GM15510 (cell line): ENCODE data around the gene RAC3.

Experiments
- POLR2A ChIP-seq: IDR thresholded peaks from 3 replicates; pipeline ENCODE4 v1.6.1; 2011; ENCODE audit warnings: borderline replicate concordance; ENCODE audit not compliant: insufficient read length; ENCODE audit errors: extremely low read depth

Gene RAC3

DNA sequence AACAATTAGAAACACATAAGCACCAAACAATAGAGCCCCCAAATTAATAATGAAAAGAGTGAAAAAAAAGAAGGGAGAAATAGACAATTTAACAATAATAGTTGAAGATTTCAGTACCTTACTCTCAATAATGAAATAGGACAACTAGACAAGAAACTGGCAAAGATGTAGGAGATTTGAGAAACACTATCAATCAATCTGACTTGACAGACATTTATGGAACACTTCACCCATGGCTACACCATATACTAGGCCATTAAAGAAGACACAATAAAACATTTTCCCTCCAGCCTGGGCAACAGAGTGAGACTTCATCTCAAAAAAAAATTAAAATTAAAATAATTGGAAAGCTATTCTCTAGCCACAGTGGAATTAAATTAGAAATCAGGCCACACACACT lies 39.1 kb downstream of the RAC3 start:
- TF ChIP-seq POLR2A: no peak

GRCh38 chr17:82072827-82073226 lies 41.3 kb downstream of the RAC3 start:
- no peak for TF ChIP-seq POLR2A

DNA sequence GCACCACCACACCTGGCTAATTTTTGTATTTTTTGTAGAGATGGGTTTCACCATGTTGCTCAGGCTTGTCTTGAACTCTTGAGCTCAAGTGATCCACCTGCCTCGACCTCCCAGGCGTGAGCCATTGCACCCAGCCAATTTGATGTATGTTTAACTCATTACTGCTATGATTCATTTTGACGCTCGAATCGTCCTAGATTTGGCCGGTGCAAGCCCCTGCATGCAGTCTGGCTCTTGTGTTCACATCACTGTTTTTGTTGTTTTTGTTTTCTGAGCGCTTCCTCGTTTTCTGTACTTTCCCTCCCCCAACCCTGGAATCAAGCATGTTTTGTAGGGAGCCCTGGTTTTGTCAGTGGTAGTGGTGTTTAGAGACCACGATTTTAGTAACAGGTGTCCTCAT lies 42.0 kb downstream of the RAC3 start:
- no peak for TF ChIP-seq POLR2A

DNA sequence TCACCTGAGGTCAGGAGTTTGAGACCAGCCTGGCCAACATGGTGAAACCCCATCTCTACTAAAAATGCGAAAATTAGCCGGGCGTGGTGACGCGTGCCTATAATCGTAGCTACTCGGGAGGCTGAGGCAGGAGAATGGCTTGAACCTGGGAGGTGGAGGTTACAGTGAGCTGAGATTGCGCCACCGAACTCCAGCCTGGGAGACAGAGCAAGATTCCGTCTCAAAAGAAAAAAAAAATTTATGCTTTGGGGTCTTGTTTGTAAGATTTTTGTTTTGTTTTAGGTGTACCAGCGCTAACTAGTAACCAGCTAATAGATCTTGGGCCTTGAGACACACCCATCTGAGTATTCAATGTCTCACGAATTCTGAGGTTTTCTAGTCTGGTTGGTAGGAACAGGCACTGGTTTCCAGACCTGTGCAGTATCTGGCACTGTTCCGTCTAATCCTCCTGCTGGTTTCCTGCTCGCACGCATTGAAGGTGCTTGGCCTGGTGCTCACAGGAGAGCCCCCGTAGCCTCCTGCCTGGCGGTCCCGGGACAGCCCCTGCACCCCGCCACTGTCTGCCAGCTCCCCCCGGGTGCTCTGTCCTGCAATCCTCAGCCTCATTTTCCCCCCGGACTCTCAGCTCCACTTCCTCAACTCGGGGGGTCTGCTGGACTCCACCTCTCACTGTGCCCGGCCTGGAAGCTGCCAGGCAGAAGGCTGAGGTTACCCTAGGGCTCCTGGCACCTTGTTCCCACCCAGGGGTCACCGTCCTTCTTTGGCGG lies 44.7 kb downstream of the RAC3 start:
- no peak for TF ChIP-seq POLR2A

GRCh38 chr17:82076785-82077591 lies 45.5 kb downstream of the RAC3 start:
- TF ChIP-seq POLR2A: peak; percentile 20

DNA sequence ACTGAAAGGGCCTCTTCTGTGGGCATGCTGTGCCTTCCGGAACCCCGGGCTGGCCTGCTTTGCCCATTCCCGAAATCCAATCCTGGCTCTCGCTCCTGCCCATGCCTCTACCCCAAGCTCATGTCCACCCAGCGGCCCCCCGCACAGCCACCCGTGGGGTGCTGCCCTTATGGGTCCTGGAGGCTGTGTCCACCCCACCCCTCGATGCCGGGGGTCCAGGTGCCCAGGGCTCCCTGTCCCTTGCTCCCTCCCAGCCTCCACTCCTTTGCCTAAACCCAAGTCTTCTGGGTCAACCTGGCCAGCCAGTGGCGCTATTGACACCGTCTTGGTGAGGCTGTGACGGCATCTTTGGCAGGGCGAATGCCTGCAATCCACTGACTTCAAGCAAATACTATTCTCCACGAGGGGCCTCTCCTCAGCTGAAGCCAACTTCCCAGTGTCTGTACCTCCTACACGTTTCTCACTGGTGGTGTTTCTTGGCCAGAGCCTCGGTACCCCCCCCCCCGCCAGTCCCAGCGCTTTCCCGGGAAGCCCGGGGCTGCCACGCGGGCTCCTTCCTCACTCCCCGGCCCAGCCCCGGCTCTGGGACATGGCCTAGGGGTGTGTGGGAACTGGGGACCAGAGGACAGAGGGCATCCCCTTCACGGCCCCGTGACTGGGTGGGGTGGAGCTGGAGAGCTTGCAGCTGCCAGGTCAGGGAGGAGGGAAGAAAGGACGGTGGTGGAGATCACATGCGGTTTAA lies 46.3 kb downstream of the RAC3 start:
- TF ChIP-seq POLR2A: no peak

DNA sequence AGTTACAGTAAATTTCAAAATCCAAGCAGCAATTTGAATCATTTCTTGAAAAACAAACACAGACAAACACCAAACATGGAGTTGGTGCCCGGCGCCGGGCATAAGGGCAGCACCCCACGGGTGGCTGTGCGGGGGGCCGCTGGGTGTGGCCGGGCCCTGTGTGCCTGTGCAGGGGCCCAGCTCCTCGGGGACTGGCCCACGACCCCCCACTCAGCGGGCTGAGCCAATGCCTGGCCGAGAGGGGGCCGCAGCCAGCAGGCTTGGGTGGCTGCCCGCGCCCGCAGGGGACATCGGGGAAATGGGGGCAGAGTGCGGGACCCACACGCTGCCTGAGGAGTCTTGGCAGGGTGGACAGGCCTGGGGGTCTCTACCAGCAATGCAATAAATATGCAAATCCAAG lies 47.0 kb downstream of the RAC3 start:
- no peak for TF ChIP-seq POLR2A

GRCh38 chr17:82079001-82079677 lies 47.7 kb downstream of the RAC3 start:
- no peak for TF ChIP-seq POLR2A

DNA sequence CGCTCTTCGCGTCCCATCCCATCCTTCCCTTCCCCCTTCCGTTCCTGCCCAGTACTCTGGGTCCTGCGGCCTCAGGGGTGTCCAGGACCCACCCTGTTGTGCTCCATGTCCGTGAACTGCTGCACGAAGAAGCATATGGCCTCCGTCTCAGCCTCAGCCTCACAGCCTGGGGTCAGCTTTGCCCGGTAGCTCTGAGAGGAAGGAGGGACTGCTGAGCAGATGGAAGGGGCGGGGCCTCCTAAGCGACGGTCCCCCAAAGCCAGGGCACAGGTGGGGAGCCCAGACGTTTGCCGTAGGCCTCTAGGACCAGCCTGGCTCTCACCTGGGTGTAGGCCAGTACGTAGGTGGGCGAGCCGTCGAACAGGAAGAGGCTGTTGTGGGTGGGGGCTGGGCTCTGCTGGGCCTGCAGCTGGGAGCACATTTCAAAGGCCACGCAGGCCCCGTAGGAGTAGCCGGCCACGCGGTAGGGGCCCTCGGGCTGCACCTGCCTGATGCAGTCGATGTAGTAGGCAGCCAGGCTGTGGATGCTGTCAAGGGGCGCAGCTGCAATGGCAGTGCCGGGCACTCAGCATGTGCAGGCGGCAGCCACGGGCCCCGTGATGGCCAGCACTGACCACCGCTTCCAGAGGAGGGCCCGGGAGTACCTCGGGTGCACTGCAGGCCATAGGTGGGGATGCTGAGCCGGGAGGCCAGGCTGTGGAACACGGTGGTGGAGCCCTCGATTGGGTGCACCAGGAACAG lies 48.7 kb downstream of the RAC3 start:
- TF ChIP-seq POLR2A: no peak

- no peak for TF ChIP-seq POLR2A
Observed at GRCh38 chr17:82080789-82081464, 49.4 kb downstream of the RAC3 start.

- TF ChIP-seq POLR2A: no peak
Observed at GRCh38 chr17:82081546-82081945, 50.1 kb downstream of the RAC3 start.

DNA sequence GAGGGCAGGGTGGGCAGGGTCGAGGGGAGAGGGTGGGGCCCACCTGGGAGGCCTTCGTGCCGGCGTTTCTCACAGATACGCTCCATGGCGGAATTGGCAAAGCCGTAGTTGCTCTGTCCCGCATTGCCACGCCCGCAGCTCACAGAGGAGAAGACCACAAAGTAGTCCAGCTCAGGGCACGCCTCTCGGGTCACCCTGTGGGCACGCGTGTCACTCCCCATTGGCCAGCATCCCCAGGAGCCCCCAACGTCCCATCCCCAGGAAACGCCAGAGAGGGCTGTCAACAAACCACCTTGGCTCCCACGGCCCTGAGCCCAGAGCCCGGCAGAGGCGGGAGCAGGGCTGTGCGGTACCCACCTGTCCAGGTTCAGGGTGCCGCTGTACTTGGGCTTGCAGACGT lies 50.5 kb downstream of the RAC3 start:
- TF ChIP-seq POLR2A: no peak

- TF ChIP-seq POLR2A: no peak
Observed at GRCh38 chr17:82082456-82082855, 51.0 kb downstream of the RAC3 start.
